Kidney (tissue), 14 donors: ENCODE measurements around the gene ZNF621. TPM values are rescaled to one million over a fixed set of nuclear protein-coding genes. Genes with fewer than 3 reads are reported as not detected.
"Not testable (repeated sequence)": the region's sequence is repeated elsewhere in the genome, so short reads cannot be mapped to it uniquely, and the experiment has no call there.

Source experiments
- DNase-seq, 5 donors: peaks; one replicate each; pipeline ENCODE4 v3.0.0-alpha.2; 2013 to 2020
- FAIRE-seq: peaks from 2 replicates; lab custom pipeline; 2012; peaks lifted over from hg19 to GRCh38; lab: Jason Lieb, UNC
- H3K27ac ChIP-seq, 2 donors: one replicate each; pipeline ENCODE4 v1.7.0; 2013; ENCODE audit warnings: low read depth in 2 of 2, low read length in 2 of 2, inconsistent platforms in 1 of 2
- H3K27me3 ChIP-seq: one replicate; pipeline ENCODE4 v1.7.1; 2013; ENCODE audit warnings: low read length, inconsistent platforms; ENCODE audit not compliant: control insufficient read depth, insufficient read depth
- H3K36me3 ChIP-seq, 3 donors: one replicate each; pipeline versions ENCODE4 v1.7.0 to v1.7.1; 2013; ENCODE audit warnings: low read length in 3 of 3, control low read depth in 1 of 3, inconsistent platforms in 1 of 3; ENCODE audit not compliant: insufficient read depth in 3 of 3, control insufficient read depth in 2 of 3
- H3K4me1 ChIP-seq, 3 donors: one replicate each; pipeline versions ENCODE4 v1.7.0 to v1.7.1; 2013; ENCODE audit warnings: low read length in 3 of 3, inconsistent platforms in 1 of 3, low read depth in 1 of 3; ENCODE audit not compliant: control insufficient read depth in 2 of 3, insufficient read depth in 2 of 3
- H3K4me3 ChIP-seq, 3 donors: one replicate each; pipeline versions ENCODE4 v1.7.0 to v1.8.1; 2013; ENCODE audit warnings: low read length in 3 of 3, control low read depth in 1 of 3, inconsistent platforms in 1 of 3
- H3K9ac ChIP-seq, 3 donors: one replicate each; pipeline versions ENCODE4 v1.7.0 to v1.7.1; 2013; ENCODE audit warnings: low read length in 3 of 3, control low read depth in 1 of 3, inconsistent platforms in 1 of 3
- H3K9me3 ChIP-seq, 3 donors: one replicate each; pipeline versions ENCODE4 v1.7.0 to v1.7.1; 2013; ENCODE audit warnings: low read length in 3 of 3, control low read depth in 1 of 3, inconsistent platforms in 1 of 3; ENCODE audit not compliant: control insufficient read depth in 2 of 3, insufficient read depth in 1 of 3
- CTCF ChIP-seq: IDR thresholded peaks from 3 replicates; pipeline ENCODE4 v1.5.1; 2012; ENCODE audit warnings: mild to moderate bottlenecking, moderate library complexity, borderline replicate concordance; ENCODE audit not compliant: insufficient read depth; ENCODE audit errors: extremely low read depth
- intact Hi-C: fragments of 100-400 bp; cut with DNase I; formaldehyde crosslinking; loops from one replicate; pipeline ENCODE4 v1.11.1; 2022
- polyA plus RNA-seq: library from polyadenylated mRNA; stranded (reverse); fragments of 350-450 nt; fragmentation: Illumina TruSeq; extraction: RNeasy Lipid Tissue Mini Kit (QIAGEN cat#74804); gene quantifications from one replicate; pipeline ENCODE4 v1.2.3, GENCODE V29; 2014; ENCODE audit warnings: low read depth, low replicate concordance; ENCODE audit not compliant: insufficient read depth
- total RNA-seq: library from RNA; stranded (reverse); fragmentation: NEBNext Ultra II Directional; extraction: Animal tissue kit (Norgen Biotek cat#: 25700); gene quantifications from one replicate; pipeline ENCODE4 v1.2.1, GENCODE V29; 2021
- donor health status: control.
- donor health status: control.
- donor health status: control.
- donor health status: control.
- donor health status: control.
- donor health status: DM: yes; HTN: yes; CAD: no.
- donor health status: Normal renal cell carcinoma (clear cell type).

Gene ZNF621
- total and polyA plus RNA-seq, 2 donors from 2014 or later, result 6.9 to 25.4 TPM

GRCh38 chr3:40557575-40558161 lies 32.9 kb downstream of the ZNF621 start:
- TF ChIP-seq CTCF, result no peak
- intact Hi-C loops, result no loop called here
- H3K4me1 ChIP-seq, result no peaks in the 10 kb centered on the region
- H3K27me3 ChIP-seq, result no peaks in the 10 kb centered on the region
- H3K9me3 ChIP-seq, result no peaks in the 10 kb centered on the region
- no peak overlapping the region for H3K4me3 ChIP-seq
- FAIRE-seq (no peak), DNase-seq (no peak)
- H3K9ac ChIP-seq, result no peak overlapping the region
- H3K36me3 ChIP-seq, result no peaks in the 10 kb centered on the region
- H3K27ac ChIP-seq, result no peak overlapping the region

- intact Hi-C loops, H3K36me3 ChIP-seq, H3K9me3 ChIP-seq, H3K4me1 ChIP-seq, H3K9ac ChIP-seq, DNase-seq, FAIRE-seq, H3K27ac ChIP-seq, H3K4me3 ChIP-seq, H3K27me3 ChIP-seq: not testable (repeated sequence)
These were observed 37.7 kb downstream of the ZNF621 start for GRCh38 chr3:40562482-40562881.

- DNase-seq, H3K4me1 ChIP-seq, H3K27ac ChIP-seq, H3K4me3 ChIP-seq, FAIRE-seq, intact Hi-C loops, H3K9ac ChIP-seq, H3K9me3 ChIP-seq, H3K36me3 ChIP-seq, H3K27me3 ChIP-seq: not testable (repeated sequence)
These were observed 40.9 kb downstream of the ZNF621 start for GRCh38 chr3:40565629-40566028.

- FAIRE-seq, result no peak
- intact Hi-C loops, result no loop called here
These were observed 41.9 kb downstream of the ZNF621 start for GRCh38 chr3:40566694-40567093.

More at GRCh38 chr3:40566694-40567093, 41.9 kb downstream of the ZNF621 start:
- Histone ChIP-seq H3K4me1 (no peaks in the 10 kb centered on the region), H3K27ac (no peak overlapping the region), H3K4me3 (no peak overlapping the region), H3K36me3 (no peaks in the 10 kb centered on the region), H3K27me3 (no peaks in the 10 kb centered on the region), H3K9ac (no peak overlapping the region), H3K9me3 (peaks cover 0 to 5% (median 0%) of the 10 kb centered on the region in 3 donors)
- no peak for TF ChIP-seq CTCF
- DNase-seq, result peak in 3 of 5 donors; percentile 13 to 64 (median 63)
